ENCODE data around the gene SMYD3. TPM values are rescaled to one million over a fixed set of nuclear protein-coding genes. Genes with fewer than 3 reads are reported as not detected.

Gene SMYD3
- total RNA-seq, 2 donors from 2014 or later = 13.5 to 20.8 TPM

- DNase-seq (no peak), ATAC-seq (no peak)
- Histone ChIP-seq H3K36me3 (replicated peaks in 1 of 2; ENCODE audit: insufficient read depth in 1 of 2, low read depth in 2 of 2) (no peaks in the 10 kb centered on the region), H3K27ac (no peak overlapping the region), H3K9me3 (no peaks in the 10 kb centered on the region), H3K27me3 (no peaks in the 10 kb centered on the region), H3K4me3 (no peak overlapping the region), H3K4me1 (peaks cover 10% of the 10 kb centered on the region)
- TF ChIP-seq POLR2A (IDR thresholded peaks at IDR 0.05) = no peak
- no peak for TF ChIP-seq CTCF (IDR thresholded peaks at IDR 0.05)
- intact Hi-C loops (cut with DNase I) = no loop called here
- WGBS, 2 donors = 95 to 100% methylated on average over 1 of the region's 1 CpG
These were observed 344.5 kb downstream of the SMYD3 start for GRCh38 chr1:246162560-246162959.

DNA sequence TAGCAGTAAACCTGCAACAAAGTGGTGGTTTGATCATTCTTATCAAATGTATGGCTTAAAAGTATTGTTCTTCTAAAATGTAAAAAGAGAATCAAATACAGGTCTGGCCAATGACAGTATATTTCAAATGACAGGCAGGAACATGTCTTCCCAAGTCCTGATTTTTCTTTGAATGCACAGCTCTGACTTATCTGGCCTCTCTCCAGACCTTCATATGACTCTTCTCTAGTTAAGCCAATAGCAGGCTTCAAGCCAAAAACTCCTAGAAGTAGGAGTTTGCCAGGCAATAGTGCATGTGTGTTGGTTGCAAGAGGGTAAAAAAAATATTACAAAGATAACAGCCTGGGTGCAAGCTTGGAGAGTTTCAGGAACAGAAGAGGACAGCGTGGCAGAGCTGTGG is 345.5 kb downstream of the SMYD3 start:
- Histone ChIP-seq H3K27me3 (no peaks in the 10 kb centered on the region), H3K4me3 (no peak overlapping the region), H3K27ac (no peak overlapping the region), H3K36me3 (replicated peaks in 1 of 2; ENCODE audit: insufficient read depth in 1 of 2, low read depth in 2 of 2) (no peaks in the 10 kb centered on the region), H3K4me1 (peaks cover 8% of the 10 kb centered on the region), H3K9me3 (no peaks in the 10 kb centered on the region)
- DNase-seq (no peak), ATAC-seq (no peak)
- no peak for TF ChIP-seq CTCF (IDR thresholded peaks at IDR 0.05)
- no peak for TF ChIP-seq POLR2A (IDR thresholded peaks at IDR 0.05)
- 91 to 93% methylated on average over 1 of the region's 1 CpG for WGBS, 2 donors
- intact Hi-C loops (cut with DNase I) = no loop called here

- intact Hi-C loops (cut with DNase I) = no loop called here
- 92 to 95% methylated on average over 10 of the region's 10 CpGs for WGBS, 2 donors
- Histone ChIP-seq H3K4me1 (peaks cover under 1% of the 10 kb centered on the region), H3K4me3 (no peak overlapping the region), H3K27ac (no peak overlapping the region), H3K36me3 (replicated peaks in 1 of 2; ENCODE audit: insufficient read depth in 1 of 2, low read depth in 2 of 2) (no peaks in the 10 kb centered on the region), H3K9me3 (no peaks in the 10 kb centered on the region), H3K27me3 (no peaks in the 10 kb centered on the region)
- TF ChIP-seq CTCF (IDR thresholded peaks at IDR 0.05) (no peak), POLR2A (IDR thresholded peaks at IDR 0.05) (no peak)
- ATAC-seq (no peak), DNase-seq (no peak)
These were observed 346.2 kb downstream of the SMYD3 start for GRCh38 chr1:246160905-246161304.

DNA sequence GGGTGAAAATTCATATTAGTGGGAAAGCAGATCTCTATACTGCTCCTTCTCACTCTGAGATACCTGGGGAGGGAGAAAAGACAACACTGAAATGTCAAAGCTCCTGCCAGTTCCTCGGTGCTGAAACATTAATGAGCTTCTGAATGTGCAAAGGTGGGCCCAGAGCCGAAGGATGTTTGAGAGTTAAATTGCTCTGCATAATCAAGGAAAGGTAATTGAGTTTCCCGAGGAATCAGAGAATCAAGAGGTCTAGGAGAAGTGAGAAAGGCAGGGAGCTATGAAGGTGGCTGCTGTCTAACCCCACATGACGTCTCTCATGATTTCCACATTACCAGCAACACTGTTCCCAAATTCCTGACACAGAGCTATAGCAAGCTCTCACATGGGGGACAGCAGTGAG is 346.7 kb downstream of the SMYD3 start:
- H3K4me3 ChIP-seq = no peak overlapping the region
- H3K27me3 ChIP-seq = no peaks in the 10 kb centered on the region
- WGBS, 2 donors = 79 to 84% methylated on average over 4 of the region's 4 CpGs
- no peak for ATAC-seq
- H3K27ac ChIP-seq = no peak overlapping the region
- intact Hi-C loops (cut with DNase I) = no loop called here
- DNase-seq = no peak
- H3K36me3 ChIP-seq (replicated peaks in 1 of 2; ENCODE audit: insufficient read depth in 1 of 2, low read depth in 2 of 2) = no peaks in the 10 kb centered on the region
- no peaks in the 10 kb centered on the region for H3K4me1 ChIP-seq
- H3K9me3 ChIP-seq = no peaks in the 10 kb centered on the region
- TF ChIP-seq CTCF (IDR thresholded peaks at IDR 0.05) (no peak), POLR2A (IDR thresholded peaks at IDR 0.05) (no peak)
